ENCODE measurements around the gene DGKH. TPM values are rescaled to one million over a fixed set of nuclear protein-coding genes. Genes with fewer than 3 reads are reported as not detected.
A peak's percentile ranks its signal among the peaks of the same experiment; 100 is the strongest.

The DGKH gene
- total and polyA plus RNA-seq, 9 of the 15 experiments (the other 6 are each of a cell fraction or from before 2014, with no cell fraction given): 0.38 to 4.4 (median 3.1) TPM

- H3K9ac ChIP-seq (ENCODE audit: insufficient read depth in 1 of 2, low read depth in 2 of 2, low read length in 2 of 2): no peak overlapping the region
- H3K27me3 ChIP-seq (ENCODE audit: control insufficient read depth in 2 of 2, insufficient read depth in 2 of 2, low read length in 2 of 2): no peaks in the 10 kb centered on the region
- H3K4me1 ChIP-seq (replicated peaks in 1 of 2; ENCODE audit: control insufficient read depth in 2 of 2, insufficient read depth in 2 of 2, low read length in 2 of 2): 0 out of 5 replicates have a peak, but pooled peaks cover 0 to 5% of the 10 kb centered on the region in 2 experiments
- no peak for FAIRE-seq
- intact Hi-C loops (cut with micrococcal nuclease): no loop called here
- no peak overlapping the region for H3K27ac ChIP-seq (ENCODE audit: extremely low read depth, low read depth, low read length)
- peaks cover 4% of the 10 kb centered on the region; the same call in 1 of the 3 replicates for H3K36me3 ChIP-seq (ENCODE audit: control insufficient read depth, insufficient read depth, low read length)
- no TSS peak for BruUV-seq (replicated peaks)
- no peak for DNase-seq (ENCODE audit: extremely low read depth in 1 of 4, low spot score in 3 of 4)
- ChIA-PET POLR2A (interaction anchor here (0.7 kb wide), 1 partner anchor 23 kb away, joined by 3 read pairs; no protein-coding TSS in a partner anchor), CTCF (ENCODE audit: low intra/inter-chr PET ratio) (no interaction called here)
- no peak for ATAC-seq
- no peaks in the 10 kb centered on the region for H3K79me2 ChIP-seq (ENCODE audit: control insufficient read depth, insufficient read depth, low read length)
- WGBS (ENCODE audit: insufficient coverage, low coverage, missing lambda C conversion rate): 43% methylated on average over 6 of the region's 6 CpGs
- TF ChIP-seq MEF2D (tag; conservative IDR thresholded peaks at IDR 0.05; ENCODE audit: low read depth) (no peak), EGR1 (conservative IDR thresholded peaks at IDR 0.05) (peak; percentile 76)
- no peaks in the 10 kb centered on the region for H3K9me1 ChIP-seq (ENCODE audit: control insufficient read depth, insufficient read depth, low read length)
- no peaks in the 10 kb centered on the region for H3K9me3 ChIP-seq (replicated peaks; ENCODE audit: control insufficient read depth, insufficient read depth, low read depth, low read length)
- H4K20me1 ChIP-seq (replicated peaks; ENCODE audit: control insufficient read depth, insufficient read depth, low read length): no peaks in the 10 kb centered on the region
- no peak overlapping the region for H2AFZ ChIP-seq (ENCODE audit: low read depth, low read length)
- in situ Hi-C loops (cut with MboI): no loop called here
- no peak overlapping the region for H3K4me2 ChIP-seq (ENCODE audit: insufficient read depth, low read length)
- H3K4me3 ChIP-seq: no peak overlapping the region
Observed at GRCh38 chr13:42064259-42064658, 15.8 kb downstream of the DGKH start.

DNA sequence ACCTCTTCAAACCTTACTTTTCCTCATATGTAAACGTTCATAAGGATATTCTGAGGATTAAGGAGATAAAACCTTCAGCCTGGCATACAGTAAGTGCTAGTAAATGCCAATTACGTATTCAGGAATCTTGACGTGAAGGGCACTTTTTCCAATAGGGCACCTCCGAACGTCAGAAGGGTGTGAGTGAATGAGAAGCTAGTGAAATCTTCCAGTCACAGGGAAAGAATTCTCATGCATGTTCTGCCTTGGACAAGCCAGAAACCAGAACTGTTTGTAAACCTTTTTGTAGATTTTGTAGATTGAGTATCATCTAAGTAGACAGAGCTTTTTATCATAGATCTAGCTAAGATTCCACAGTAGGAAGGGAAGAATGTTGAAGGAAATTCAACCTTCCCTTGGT, 16.5 kb downstream of the DGKH start:
- in situ Hi-C loops (cut with MboI): no loop called here
- intact Hi-C loops (cut with micrococcal nuclease): no loop called here
- TF ChIP-seq, protein P1, sequence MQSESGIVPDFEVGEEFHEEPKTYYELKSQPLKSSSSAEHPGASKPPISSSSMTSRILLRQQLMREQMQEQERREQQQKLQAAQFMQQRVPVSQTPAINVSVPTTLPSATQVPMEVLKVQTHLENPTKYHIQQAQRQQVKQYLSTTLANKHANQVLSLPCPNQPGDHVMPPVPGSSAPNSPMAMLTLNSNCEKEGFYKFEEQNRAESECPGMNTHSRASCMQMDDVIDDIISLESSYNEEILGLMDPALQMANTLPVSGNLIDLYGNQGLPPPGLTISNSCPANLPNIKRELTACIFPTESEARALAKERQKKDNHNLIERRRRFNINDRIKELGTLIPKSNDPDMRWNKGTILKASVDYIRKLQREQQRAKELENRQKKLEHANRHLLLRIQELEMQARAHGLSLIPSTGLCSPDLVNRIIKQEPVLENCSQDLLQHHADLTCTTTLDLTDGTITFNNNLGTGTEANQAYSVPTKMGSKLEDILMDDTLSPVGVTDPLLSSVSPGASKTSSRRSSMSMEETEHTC (IDR thresholded peaks at IDR 0.05): no peak
- TF ChIP-seq UBTF (IDR thresholded peaks at IDR 0.05; ENCODE audit: borderline replicate concordance in 1 of 2, low read depth in 2 of 2, low read length in 2 of 2) (no peak), ARHGAP35 (IDR thresholded peaks at IDR 0.05; ENCODE audit: partially characterized antibody) (no peak), ZNF384 (IDR thresholded peaks at IDR 0.05; ENCODE audit: low read depth, low read length) (no peak), FOXJ3 (CRISPR knock-in tag; IDR thresholded peaks at IDR 0.05) (no peak), ZNF408 (CRISPR knock-in tag; IDR thresholded peaks at IDR 0.05; ENCODE audit: low read depth) (no peak), GTF2A2 (tag; IDR thresholded peaks at IDR 0.05) (no peak), ZNF253 (CRISPR knock-in tag; conservative IDR thresholded peaks at IDR 0.05) (no peak), SP1 (CRISPR knock-in tag; IDR thresholded peaks at IDR 0.05) (no peak), TEAD1 (CRISPR knock-in tag; IDR thresholded peaks at IDR 0.05) (no peak), ZNF184 (CRISPR knock-in tag; IDR thresholded peaks at IDR 0.05) (no peak), ZNF586 (CRISPR knock-in tag; conservative IDR thresholded peaks at IDR 0.05) (no peak), MCM5 (IDR thresholded peaks at IDR 0.05; ENCODE audit: low read depth) (no peak)

More for the DNA sequence above, 16.5 kb downstream of the DGKH start:
- no peak for ATAC-seq
- ChIA-PET POLR2A (interaction anchor here (0.7 kb wide), 1 partner anchor 23 kb away, joined by 3 read pairs; no protein-coding TSS in a partner anchor), CTCF (ENCODE audit: low intra/inter-chr PET ratio) (no interaction called here)
- H3K36me3 ChIP-seq (ENCODE audit: control insufficient read depth, insufficient read depth, low read length): peaks cover 4% of the 10 kb centered on the region; the same call in 1 of the 3 replicates
- H3K27me3 ChIP-seq (ENCODE audit: control insufficient read depth in 2 of 2, insufficient read depth in 2 of 2, low read length in 2 of 2): no peaks in the 10 kb centered on the region
- H3K9me1 ChIP-seq (ENCODE audit: control insufficient read depth, insufficient read depth, low read length): no peaks in the 10 kb centered on the region
- no peak overlapping the region for H3K27ac ChIP-seq (ENCODE audit: extremely low read depth, low read depth, low read length)
- no peak overlapping the region for H3K4me2 ChIP-seq (ENCODE audit: insufficient read depth, low read length)
- no peak overlapping the region for H2AFZ ChIP-seq (ENCODE audit: low read depth, low read length)
- H4K20me1 ChIP-seq (replicated peaks; ENCODE audit: control insufficient read depth, insufficient read depth, low read length): no peaks in the 10 kb centered on the region
- 66% methylated on average over 5 of the region's 5 CpGs for WGBS (ENCODE audit: insufficient coverage, low coverage, missing lambda C conversion rate)
- no peaks in the 10 kb centered on the region for H3K9me3 ChIP-seq (replicated peaks; ENCODE audit: control insufficient read depth, insufficient read depth, low read depth, low read length)
- no peak overlapping the region for H3K4me3 ChIP-seq
- no peak overlapping the region for H3K9ac ChIP-seq (ENCODE audit: insufficient read depth in 1 of 2, low read depth in 2 of 2, low read length in 2 of 2)
- no peaks in the 10 kb centered on the region for H3K79me2 ChIP-seq (ENCODE audit: control insufficient read depth, insufficient read depth, low read length)
- 0 out of 5 replicates have a peak, but pooled peaks cover 0 to 5% of the 10 kb centered on the region in 2 experiments for H3K4me1 ChIP-seq (replicated peaks in 1 of 2; ENCODE audit: control insufficient read depth in 2 of 2, insufficient read depth in 2 of 2, low read length in 2 of 2)
- no TSS peak for BruUV-seq (replicated peaks)
- FAIRE-seq: no peak
- DNase-seq (ENCODE audit: extremely low read depth in 1 of 4, low spot score in 3 of 4): no peak

Data from K562 (cell line).